ENCODE data around the gene ROR1. TPM values are rescaled to one million over a fixed set of nuclear protein-coding genes. Genes with fewer than 3 reads are reported as not detected.

ROR1 gene
- total RNA-seq, 6 donors from 2014 or later = 19.7 to 39.8 (median 28.5) TPM

DNA sequence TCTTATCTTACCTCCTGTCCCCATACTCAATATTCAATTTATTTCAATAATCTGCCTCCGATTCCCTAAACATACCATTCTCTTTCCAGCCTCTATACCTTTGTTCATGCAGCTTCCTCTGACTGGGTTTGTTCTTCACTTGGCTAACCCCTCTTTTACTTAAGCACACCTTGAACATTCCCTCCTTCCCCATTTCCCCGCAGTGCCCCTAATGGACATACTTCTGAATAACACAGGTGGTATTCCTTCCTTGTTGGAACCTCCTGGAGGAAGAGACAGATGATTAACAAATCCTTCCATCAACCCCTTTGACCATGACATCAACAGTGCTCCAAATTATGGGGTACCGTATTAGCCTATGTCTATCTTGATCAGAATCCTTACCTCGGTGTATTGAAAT, 239.6 kb downstream of the ROR1 start:
- DNase-seq = no peak
- no peaks in the 10 kb centered on the region for H3K9me3 ChIP-seq
- no peaks in the 10 kb centered on the region for H3K4me1 ChIP-seq
- ATAC-seq (ENCODE audit: low FRiP score in 2 of 2) = no peak
- TF ChIP-seq POLR2AphosphoS5 (IDR thresholded peaks at IDR 0.05) (no peak), POLR2A (IDR thresholded peaks at IDR 0.05) (no peak), EP300 (IDR thresholded peaks at IDR 0.05) (no peak), CTCF (IDR thresholded peaks at IDR 0.05) (no peak)
- H3K36me3 ChIP-seq = peaks cover 0 to 4% (median 0%) of the 10 kb centered on the region in 4 donors
- 74 to 87% methylated on average over 4 of the region's 4 CpGs for WGBS, 2 donors
- no peak overlapping the region for H3K4me3 ChIP-seq
- no peak overlapping the region for H3K27ac ChIP-seq
- H3K27me3 ChIP-seq = no peaks in the 10 kb centered on the region

- ATAC-seq (ENCODE audit: low FRiP score in 2 of 2) (peak in 1 of 2 donors; percentile 72), DNase-seq (peak in 1 of 2 donors; percentile 60)
- no peak for TF ChIP-seq EP300 (IDR thresholded peaks at IDR 0.05)
- no peak for TF ChIP-seq POLR2AphosphoS5 (IDR thresholded peaks at IDR 0.05)
- no peak for TF ChIP-seq CTCF (IDR thresholded peaks at IDR 0.05)
- no peak for TF ChIP-seq POLR2A (IDR thresholded peaks at IDR 0.05)
- WGBS, 2 donors = 39 to 48% methylated on average over 2 of the region's 2 CpGs
- Histone ChIP-seq H3K27ac (peak overlapping the region in 3 of 4 donors; percentile 33 to 67 (median 62)), H3K4me1 (peaks cover 0 to 6% (median 0%) of the 10 kb centered on the region in 4 donors), H3K36me3 (peaks cover 0 to 4% (median 0%) of the 10 kb centered on the region in 4 donors), H3K4me3 (peak overlapping the region in 2 of 4 donors; percentile 21 to 23), H3K9me3 (no peaks in the 10 kb centered on the region), H3K27me3 (no peaks in the 10 kb centered on the region)
These were observed 246.0 kb downstream of the ROR1 start for GRCh38 chr1:64019818-64020217.

- H3K4me1 ChIP-seq = peaks cover 0 to 6% (median 0%) of the 10 kb centered on the region in 4 donors
- H3K27me3 ChIP-seq = no peaks in the 10 kb centered on the region
- DNase-seq (no peak), ATAC-seq (ENCODE audit: low FRiP score in 2 of 2) (no peak)
- 87 to 91% methylated on average over 3 of the region's 3 CpGs for WGBS, 2 donors
- TF ChIP-seq POLR2A (IDR thresholded peaks at IDR 0.05) (no peak), EP300 (IDR thresholded peaks at IDR 0.05) (no peak), POLR2AphosphoS5 (IDR thresholded peaks at IDR 0.05) (no peak), CTCF (IDR thresholded peaks at IDR 0.05) (no peak)
- H3K4me3 ChIP-seq = no peak overlapping the region
- no peak overlapping the region for H3K27ac ChIP-seq
- no peaks in the 10 kb centered on the region for H3K9me3 ChIP-seq
- H3K36me3 ChIP-seq = no peaks in the 10 kb centered on the region
These were observed 247.2 kb downstream of the ROR1 start for GRCh38 chr1:64021066-64021465.

DNA sequence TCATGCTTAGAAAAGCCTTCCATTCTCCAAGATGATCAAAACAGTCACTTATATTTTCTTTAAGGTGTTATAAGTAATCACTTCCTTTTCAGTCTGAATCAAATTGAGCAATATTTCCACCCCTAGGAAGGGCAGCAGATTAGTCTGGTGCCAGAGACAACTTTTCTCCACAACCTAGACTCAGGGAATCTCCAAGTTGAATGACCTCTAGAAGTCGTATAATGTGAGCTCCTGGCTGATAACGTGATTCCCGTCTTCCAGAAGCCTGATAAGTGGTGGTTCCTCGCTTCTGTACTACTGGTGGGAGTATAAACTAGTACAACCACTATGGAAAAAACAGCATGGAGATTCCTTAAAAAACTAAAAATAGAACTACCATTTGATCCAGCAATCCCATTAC, 251.2 kb downstream of the ROR1 start:
- no peak overlapping the region for H3K27ac ChIP-seq
- H3K4me1 ChIP-seq = peaks cover 0 to under 1% (median 0%) of the 10 kb centered on the region in 4 donors
- H3K9me3 ChIP-seq = no peaks in the 10 kb centered on the region
- no peak for DNase-seq
- H3K36me3 ChIP-seq = no peaks in the 10 kb centered on the region
- no peaks in the 10 kb centered on the region for H3K27me3 ChIP-seq
- no peak for TF ChIP-seq POLR2AphosphoS5 (IDR thresholded peaks at IDR 0.05)
- TF ChIP-seq EP300 (IDR thresholded peaks at IDR 0.05) = no peak
- no peak for TF ChIP-seq CTCF (IDR thresholded peaks at IDR 0.05)
- TF ChIP-seq POLR2A (IDR thresholded peaks at IDR 0.05) = no peak
- H3K4me3 ChIP-seq = no peak overlapping the region
- no peak for ATAC-seq (ENCODE audit: low FRiP score in 2 of 2)
- 86 to 94% methylated on average over 4 of the region's 4 CpGs for WGBS, 2 donors

- Histone ChIP-seq H3K27me3 (no peaks in the 10 kb centered on the region), H3K36me3 (no peaks in the 10 kb centered on the region), H3K4me3 (no peak overlapping the region), H3K4me1 (no peaks in the 10 kb centered on the region), H3K27ac (no peak overlapping the region), H3K9me3 (no peaks in the 10 kb centered on the region)
- no peak for ATAC-seq (ENCODE audit: low FRiP score in 2 of 2)
- no peak for TF ChIP-seq EP300 (IDR thresholded peaks at IDR 0.05)
- no peak for TF ChIP-seq POLR2AphosphoS5 (IDR thresholded peaks at IDR 0.05)
- no peak for TF ChIP-seq CTCF (IDR thresholded peaks at IDR 0.05)
- TF ChIP-seq POLR2A (IDR thresholded peaks at IDR 0.05) = no peak
- WGBS, 2 donors = 88 to 97% methylated on average over 1 of the region's 1 CpG
- DNase-seq = no peak
These were observed 255.2 kb downstream of the ROR1 start for GRCh38 chr1:64029037-64029436.
